ENCODE measurements around the gene TMEM263. TPM values are rescaled to one million over a fixed set of nuclear protein-coding genes. Genes with fewer than 3 reads are reported as not detected.

The TMEM263 gene
- total RNA-seq, 2 experiments from 2014 or later: 34.1 to 60.0 TPM

- ChIA-PET CTCF (ENCODE audit: unreplicated experiment) (no interaction called here), POLR2A (interaction anchor here (1.2 to 2.1 kb wide), 4 partner anchors 9 to 22 kb away, joined by 4 to 6 read pairs (median 4); partner anchors contain the start of gene MTERF2)
- no TSS peak for BruUV-seq (replicated peaks)
- Histone ChIP-seq H4K20me1 (ENCODE audit: insufficient read depth, low read length) (no peaks in the 10 kb centered on the region), H3K4me1 (ENCODE audit: insufficient read depth, low read length, poor library complexity, severe bottlenecking) (peaks cover 18% of the 10 kb centered on the region), H3K4me3 (ENCODE audit: low read depth, low read length, poor library complexity, severe bottlenecking) (no peak overlapping the region), H3K4me2 (ENCODE audit: low read length) (no peak overlapping the region), H3K9me2 (ENCODE audit: insufficient read depth, low read length) (no peaks in the 10 kb centered on the region), H3K79me2 (ENCODE audit: insufficient read depth, low read depth, low read length) (peaks cover 6% of the 10 kb centered on the region; the same call in 1 of the 2 replicates), H3K36me3 (ENCODE audit: insufficient read depth, low read length) (peaks cover 25% of the 10 kb centered on the region), H2AFZ (ENCODE audit: low read length) (no peak overlapping the region), H3K27ac (ENCODE audit: low read depth, low read length, poor library complexity, severe bottlenecking) (no peak overlapping the region), H3K9me3 (ENCODE audit: low read length) (no peaks in the 10 kb centered on the region)
- no peak for TF ChIP-seq CTCF (conservative IDR thresholded peaks at IDR 0.05; ENCODE audit: low read length)
- no peak for TF ChIP-seq EZH2phosphoT487 (IDR thresholded peaks at IDR 0.05; ENCODE audit: borderline replicate concordance, low read depth, low read length)
- intact Hi-C loops (cut with micrococcal nuclease; ENCODE audit: unreplicated experiment): no loop called here
- DNase-seq (ENCODE audit: low spot score): no peak
Observed at GRCh38 chr12:106978035-106978800, 22.5 kb downstream of the TMEM263 start.

- Histone ChIP-seq H3K4me1 (ENCODE audit: insufficient read depth, low read length, poor library complexity, severe bottlenecking) (peaks cover 4% of the 10 kb centered on the region), H3K4me3 (ENCODE audit: low read depth, low read length, poor library complexity, severe bottlenecking) (no peak overlapping the region), H2AFZ (ENCODE audit: low read length) (no peak overlapping the region), H3K9me3 (ENCODE audit: low read length) (no peaks in the 10 kb centered on the region), H3K36me3 (ENCODE audit: insufficient read depth, low read length) (peaks cover 11% of the 10 kb centered on the region), H3K79me2 (ENCODE audit: insufficient read depth, low read depth, low read length) (no peaks in the 10 kb centered on the region), H3K27ac (ENCODE audit: low read depth, low read length, poor library complexity, severe bottlenecking) (no peak overlapping the region), H3K9me2 (ENCODE audit: insufficient read depth, low read length) (no peaks in the 10 kb centered on the region), H3K4me2 (ENCODE audit: low read length) (no peak overlapping the region), H4K20me1 (ENCODE audit: insufficient read depth, low read length) (no peaks in the 10 kb centered on the region)
- TF ChIP-seq EZH2phosphoT487 (IDR thresholded peaks at IDR 0.05; ENCODE audit: borderline replicate concordance, low read depth, low read length) (no peak), CTCF (conservative IDR thresholded peaks at IDR 0.05; ENCODE audit: low read length) (no peak)
- ChIA-PET CTCF (ENCODE audit: unreplicated experiment) (no interaction called here), POLR2A (no interaction called here)
- no TSS peak for BruUV-seq (replicated peaks)
- intact Hi-C loops (cut with micrococcal nuclease; ENCODE audit: unreplicated experiment): no loop called here
- DNase-seq (ENCODE audit: low spot score): no peak
Observed at GRCh38 chr12:106980944-106981343, 25.2 kb downstream of the TMEM263 start.

- no peak overlapping the region for H3K4me3 ChIP-seq (ENCODE audit: low read depth, low read length, poor library complexity, severe bottlenecking)
- no peaks in the 10 kb centered on the region for H3K9me3 ChIP-seq (ENCODE audit: low read length)
- H3K27ac ChIP-seq (ENCODE audit: low read depth, low read length, poor library complexity, severe bottlenecking): no peak overlapping the region
- no peak for DNase-seq (ENCODE audit: low spot score)
- H4K20me1 ChIP-seq (ENCODE audit: insufficient read depth, low read length): no peaks in the 10 kb centered on the region
- no peak overlapping the region for H3K4me2 ChIP-seq (ENCODE audit: low read length)
- peaks cover 6% of the 10 kb centered on the region for H3K36me3 ChIP-seq (ENCODE audit: insufficient read depth, low read length)
- no peaks in the 10 kb centered on the region for H3K9me2 ChIP-seq (ENCODE audit: insufficient read depth, low read length)
- TF ChIP-seq CTCF (conservative IDR thresholded peaks at IDR 0.05; ENCODE audit: low read length) (no peak), EZH2phosphoT487 (IDR thresholded peaks at IDR 0.05; ENCODE audit: borderline replicate concordance, low read depth, low read length) (no peak)
- CTCF ChIA-PET (ENCODE audit: unreplicated experiment): no interaction called here
- H2AFZ ChIP-seq (ENCODE audit: low read length): no peak overlapping the region
- H3K4me1 ChIP-seq (ENCODE audit: insufficient read depth, low read length, poor library complexity, severe bottlenecking): peaks cover 10% of the 10 kb centered on the region
- POLR2A ChIA-PET: interaction anchor here (0.7 kb wide), 1 partner anchor 623 kb away, joined by 4 read pairs; no protein-coding TSS in a partner anchor
- H3K79me2 ChIP-seq (ENCODE audit: insufficient read depth, low read depth, low read length): no peaks in the 10 kb centered on the region
- intact Hi-C loops (cut with micrococcal nuclease; ENCODE audit: unreplicated experiment): no loop called here
- BruUV-seq (replicated peaks): no TSS peak
Observed at GRCh38 chr12:106981788-106982187, 26.1 kb downstream of the TMEM263 start.

All from OCI-LY7 (cell line).